SK-N-SH (cell line): Measurements from ENCODE around the gene ZSCAN16. TPM values are rescaled to one million over a fixed set of nuclear protein-coding genes. Genes with fewer than 3 reads are reported as not detected.

Experiments used
- CTCF ChIA-PET: fragments of 300-600, 350-600 bp; formaldehyde crosslinking; extraction: SDS; loops from one replicate; lab custom pipeline; 2021; lab: Yijun Ruan, JAX
- POLR2A ChIA-PET: fragments of 350-600 bp; sonication (Branson Sonifier 250); formaldehyde crosslinking; extraction: SDS; loops from one replicate; lab custom pipeline; 2020; ENCODE audit warnings: antibody characterized with exemption, inconsistent platforms; lab: Yijun Ruan, JAX
- DNase-seq: peaks from one replicate; pipeline ENCODE4 v3.0.0; 2012
- H2AFZ ChIP-seq: fragments of 200-600 bp; sonication (generic); 2 replicates; pipeline ENCODE4 v1.8.1; 2016; ENCODE audit warnings: antibody characterized with exemption, mild to moderate bottlenecking, low read depth
- H3F3A ChIP-seq: fragments of 200-600 bp; sonication (generic); replicated peaks from 2 replicates; pipeline ENCODE3; 2016; ENCODE audit warnings: antibody characterized with exemption, mild to moderate bottlenecking; ENCODE audit not compliant: insufficient read depth
- H3K27ac ChIP-seq, 2 experiments: fragments of 200-500 bp in 1 of 2; fragments of 200-600 bp in 1 of 2; sonication (Bioruptor generic) in 1 of 2; sonication (generic), shearing (Covaris generic) in 1 of 2; 2 replicates each; pipeline versions ENCODE4 v1.5.1 to v1.6.1; 2014 to 2016; ENCODE audit warnings: low read depth in 2 of 2, inconsistent platforms in 1 of 2, low read length in 1 of 2, mild to moderate bottlenecking in 1 of 2, mixed read lengths in 1 of 2
- H3K27me3 ChIP-seq: fragments of 200-600 bp; sonication (generic), shearing (Covaris generic); 2 replicates; pipeline ENCODE4 v1.6.1; 2016; ENCODE audit warnings: mixed run types; ENCODE audit not compliant: insufficient read depth
- H3K36me3 ChIP-seq, 2 experiments: fragments of 200-500 bp in 1 of 2; fragments of 200-600 bp in 1 of 2; sonication (Bioruptor generic) in 1 of 2; sonication (generic) in 1 of 2; replicated peaks in 1 of 2; 2 replicates each; pipeline versions ENCODE3 to v1.5.1; 2014 to 2016; ENCODE audit warnings: low read length in 1 of 2, mild to moderate bottlenecking in 1 of 2; ENCODE audit not compliant: insufficient read depth in 2 of 2, control insufficient read depth in 1 of 2
- H3K4me1 ChIP-seq, 2 experiments: fragments of 200-500 bp in 1 of 2; fragments of 200-600 bp in 1 of 2; sonication (Bioruptor generic) in 1 of 2; sonication (generic), shearing (Covaris generic) in 1 of 2; 2 replicates each; pipeline versions ENCODE4 v1.5.1 to v1.6.1; 2014 to 2016; ENCODE audit warnings: low read depth in 1 of 2, low read length in 1 of 2, mixed run types in 1 of 2; ENCODE audit not compliant: insufficient read depth in 2 of 2, control insufficient read depth in 1 of 2
- H3K4me2 ChIP-seq: fragments of 200-600 bp; sonication (generic), shearing (Covaris generic); 2 replicates; pipeline ENCODE4 v1.6.1; 2017; ENCODE audit warnings: mixed run types
- H3K4me3 ChIP-seq, 2 experiments: fragments of 200-500 bp in 1 of 2; fragments of 200-600 bp in 1 of 2; sonication (Bioruptor generic) in 1 of 2; sonication (generic), shearing (Covaris generic) in 1 of 2; 2 replicates each; pipeline versions ENCODE4 v1.5.1 to v1.8.1; 2014 to 2016; ENCODE audit warnings: low read depth in 2 of 2, inconsistent platforms in 1 of 2, low read length in 1 of 2, mild to moderate bottlenecking in 1 of 2, mixed read lengths in 1 of 2, moderate library complexity in 1 of 2
- H3K79me2 ChIP-seq: fragments of 200-600 bp; sonication (generic); 2 replicates; pipeline ENCODE4 v1.8.1; 2017; ENCODE audit warnings: mild to moderate bottlenecking; ENCODE audit not compliant: insufficient read depth
- H3K9ac ChIP-seq: fragments of 200-600 bp; sonication (generic); 2 replicates; pipeline ENCODE4 v1.6.1; 2017; ENCODE audit warnings: mixed run types
- H3K9me2 ChIP-seq: fragments of 200-600 bp; sonication (generic); 2 replicates; pipeline ENCODE4 v1.6.1; 2017; ENCODE audit warnings: mixed run types
- H3K9me3 ChIP-seq: fragments of 200-600 bp; sonication (generic); 2 replicates; pipeline ENCODE4 v1.6.1; 2017; ENCODE audit warnings: mixed run types, mild to moderate bottlenecking, moderate library complexity
- H4K20me1 ChIP-seq: fragments of 200-600 bp; sonication (generic); 2 replicates; pipeline ENCODE4 v1.6.1; 2017; ENCODE audit warnings: mild to moderate bottlenecking, mixed run types; ENCODE audit not compliant: insufficient read depth
- CHD2 ChIP-seq: fragments of 150-350 bp; IDR thresholded peaks from 2 replicates; pipeline ENCODE4 v1.6.1; 2018; ENCODE audit warnings: low read length; ENCODE audit not compliant: partially characterized antibody
- ELF1 ChIP-seq: IDR thresholded peaks from 2 replicates; pipeline ENCODE4 v1.4.0; 2012
- FOXJ3 ChIP-seq: sonication (generic); formaldehyde crosslinking; IDR thresholded peaks from 2 replicates; pipeline ENCODE4 v1.5.1; 2020; ENCODE audit warnings: mild to moderate bottlenecking, missing genetic modification reagents
- GABPA ChIP-seq: IDR thresholded peaks from 2 replicates; pipeline ENCODE4 v1.4.0; 2012; ENCODE audit warnings: low read depth, mild to moderate bottlenecking
- MAX ChIP-seq: IDR thresholded peaks from 2 replicates; pipeline ENCODE4 v1.4.0; 2012; ENCODE audit warnings: low read depth
- MEF2A ChIP-seq: IDR thresholded peaks from 2 replicates; pipeline ENCODE4 v1.4.0; 2012; ENCODE audit warnings: low read depth, borderline replicate concordance
- NFIC ChIP-seq: IDR thresholded peaks from 2 replicates; pipeline ENCODE4 v1.4.0; 2012; ENCODE audit warnings: borderline replicate concordance
- PBX3 ChIP-seq: IDR thresholded peaks from 2 replicates; pipeline ENCODE4; 2012
- POLR2AphosphoS5 ChIP-seq: IDR thresholded peaks from 2 replicates; pipeline ENCODE4 v1.6.1; 2012; ENCODE audit warnings: low read depth, low read length
- REST ChIP-seq: IDR thresholded peaks from 2 replicates; pipeline ENCODE4 v1.6.1; 2012; ENCODE audit warnings: mild to moderate bottlenecking, low read depth, low read length, moderate library complexity
- RFX5 ChIP-seq: IDR thresholded peaks from 2 replicates; pipeline ENCODE4 v1.6.1; 2012; ENCODE audit warnings: mild to moderate bottlenecking, improper control_type of control experiment, low read length
- SMC3 ChIP-seq: IDR thresholded peaks from 2 replicates; pipeline ENCODE4 v1.6.1; 2012; ENCODE audit warnings: low read depth, low read length, improper control_type of control experiment
- TCF12 ChIP-seq: IDR thresholded peaks from 2 replicates; pipeline ENCODE4 v1.4.0; 2012
- WGBS: methylation state at CpG from one replicate; pipeline ENCODE4 v1.1.6; 2017; ENCODE audit warnings: low lambda C conversion rate; 5-methylcytosine and 5-hydroxymethylcytosine counted together
- polyA plus RNA-seq, 3 experiments: library from polyadenylated mRNA; depleted of rRNA; stranded (reverse); fragments of >200 nt; gene quantifications; 2 replicates each; pipeline ENCODE4 v1.2.3, GENCODE V29; 2012
- TF ChIP-seq, protein P1 (sequence below): fragments of 150-350 bp; IDR thresholded peaks from 2 replicates; pipeline ENCODE4 v1.6.1; 2016; ENCODE audit warnings: mild to moderate bottlenecking, low read depth, low read length

ZSCAN16 gene
- polyA plus RNA-seq, 1 of the 3 experiments (the other 2 are of a cell fraction) = 3.7 TPM

GRCh38 chr6:28140616-28141015, 16.2 kb downstream of the ZSCAN16 start:
- H2AFZ ChIP-seq = no peak overlapping the region
- H3K9me2 ChIP-seq = no peaks in the 10 kb centered on the region
- H3K9ac ChIP-seq = no peak overlapping the region
- H3F3A ChIP-seq = peaks cover 8% of the 10 kb centered on the region
- no peaks in the 10 kb centered on the region for H3K9me3 ChIP-seq
- H3K27ac ChIP-seq = no peak overlapping the region
- H3K79me2 ChIP-seq = peaks cover 53% of the 10 kb centered on the region
- peaks cover 10 to 16% of the 10 kb centered on the region in 2 experiments for H3K36me3 ChIP-seq
- DNase-seq = no peak
- H3K4me2 ChIP-seq = no peak overlapping the region
- H3K4me1 ChIP-seq = peaks cover 7 to 19% of the 10 kb centered on the region in 2 experiments; a peak in 3 of 4 replicates
- no peaks in the 10 kb centered on the region; the same call in 1 of the 2 replicates for H4K20me1 ChIP-seq
- POLR2A ChIA-PET = interaction anchor here (1.1 to 2.1 kb wide), 2 partner anchors 17 to 22 kb away, joined by 3 to 23 read pairs; partner anchors contain the start of gene ZSCAN16
- no peaks in the 10 kb centered on the region for H3K27me3 ChIP-seq
- no peak overlapping the region for H3K4me3 ChIP-seq
- WGBS = 94% methylated on average over 5 of the region's 5 CpGs
- CTCF ChIA-PET = interaction anchor here (1.7 to 2.0 kb wide), 2 partner anchors 36 to 216 kb away, joined by 7 read pairs; no protein-coding TSS in a partner anchor
- no peak for TF ChIP-seq REST

GRCh38 chr6:28141500-28142329, 17.3 kb downstream of the ZSCAN16 start, which contains the start of gene ZKSCAN8:
ZKSCAN8 (plus strand) TSS chr6:28141883; CDS start chr6:28148408, 6,525 bp downstream.
- H3K4me1 ChIP-seq = peaks cover 7 to 16% of the 10 kb centered on the region in 2 experiments; a peak in 3 of 4 replicates
- peak within 1 kb of the TSS; percentile 89 for H2AFZ ChIP-seq
- no peaks in the 10 kb centered on the region for H3K9me2 ChIP-seq
- H3K9me3 ChIP-seq = no peaks in the 10 kb centered on the region
- H3K27me3 ChIP-seq = no peaks in the 10 kb centered on the region
- peaks cover 8% of the 10 kb centered on the region for H3F3A ChIP-seq
- H4K20me1 ChIP-seq = no peaks in the 10 kb centered on the region; the same call in 1 of the 2 replicates
- peak within 1 kb of the TSS; percentile 74 for H3K4me2 ChIP-seq
- POLR2A ChIA-PET = interaction anchor here (0.7 to 2.1 kb wide), 16 partner anchors 9 to 465 kb away, joined by 3 to 23 read pairs (median 5); partner anchors contain the start of genes ZKSCAN3, ZKSCAN4, ZSCAN16 and ZSCAN26
- CTCF ChIA-PET = interaction anchor here (0.7 to 2.0 kb wide), 6 partner anchors 9 to 242 kb away, joined by 3 to 8 read pairs (median 3); no protein-coding TSS in a partner anchor
- 1% methylated on average over 20 of the region's 52 CpGs for WGBS
- peak within 1 kb of the TSS; percentile 78 to 92 for H3K4me3 ChIP-seq
- peak within 1 kb of the TSS; percentile 78 to 87 for H3K27ac ChIP-seq
- peak; percentile 90 for DNase-seq
- H3K36me3 ChIP-seq = peaks cover 21 to 25% of the 10 kb centered on the region in 2 experiments
- peaks cover 53% of the 10 kb centered on the region for H3K79me2 ChIP-seq
- H3K9ac ChIP-seq = peak within 1 kb of the TSS; percentile 96
- TF ChIP-seq SMC3 = peak; percentile 12; the same call in 1 of the 2 replicates
- TF ChIP-seq, protein P1, sequence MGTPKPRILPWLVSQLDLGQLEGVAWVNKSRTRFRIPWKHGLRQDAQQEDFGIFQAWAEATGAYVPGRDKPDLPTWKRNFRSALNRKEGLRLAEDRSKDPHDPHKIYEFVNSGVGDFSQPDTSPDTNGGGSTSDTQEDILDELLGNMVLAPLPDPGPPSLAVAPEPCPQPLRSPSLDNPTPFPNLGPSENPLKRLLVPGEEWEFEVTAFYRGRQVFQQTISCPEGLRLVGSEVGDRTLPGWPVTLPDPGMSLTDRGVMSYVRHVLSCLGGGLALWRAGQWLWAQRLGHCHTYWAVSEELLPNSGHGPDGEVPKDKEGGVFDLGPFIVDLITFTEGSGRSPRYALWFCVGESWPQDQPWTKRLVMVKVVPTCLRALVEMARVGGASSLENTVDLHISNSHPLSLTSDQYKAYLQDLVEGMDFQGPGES = no peak
- TF ChIP-seq FOXJ3 = no peak; the same call in 1 of the 2 replicates
- peak; percentile 89 for TF ChIP-seq MAX
- peak; percentile 86 for TF ChIP-seq GABPA
- peak; percentile 45; the same call in 1 of the 2 replicates for TF ChIP-seq RFX5
- no peak for TF ChIP-seq NFIC
- TF ChIP-seq CHD2 = peak; percentile 44
- peak; percentile 89 for TF ChIP-seq POLR2AphosphoS5
- TF ChIP-seq REST = peak; percentile 6; the same call in 1 of the 2 replicates
- TF ChIP-seq PBX3 = no peak
- TF ChIP-seq ELF1 = peak; percentile 46; the same call in 1 of the 2 replicates
- no peak for TF ChIP-seq TCF12
- no peak for TF ChIP-seq MEF2A
